Muscle layer of colon (tissue), 2 donors: Measurements from ENCODE around the gene SOX6.

Experiments used
- H3K27ac ChIP-seq: one replicate; pipeline ENCODE4 v1.7.0; 2013; ENCODE audit warnings: low read depth, mild to moderate bottlenecking, low read length, moderate library complexity
- H3K27me3 ChIP-seq, 2 donors: one replicate each; pipeline ENCODE4 v1.7.0; 2013; ENCODE audit warnings: low read length in 2 of 2, mild to moderate bottlenecking in 2 of 2; ENCODE audit not compliant: insufficient read depth in 2 of 2, control insufficient read depth in 1 of 2
- H3K36me3 ChIP-seq: one replicate; pipeline ENCODE4 v1.7.0; 2013; ENCODE audit warnings: mild to moderate bottlenecking, low read length; ENCODE audit not compliant: insufficient read depth
- H3K4me1 ChIP-seq: one replicate; pipeline ENCODE4 v1.7.0; 2013; ENCODE audit warnings: mild to moderate bottlenecking, low read length; ENCODE audit not compliant: insufficient read depth
- H3K4me3 ChIP-seq, 2 donors: one replicate each; pipeline ENCODE4 v1.7.0; 2013; ENCODE audit warnings: low read length in 2 of 2, low read depth in 1 of 2, mild to moderate bottlenecking in 1 of 2, moderate library complexity in 1 of 2
- H3K9ac ChIP-seq: one replicate; pipeline ENCODE4 v1.7.0; 2013; ENCODE audit warnings: low read length
- H3K9me3 ChIP-seq: one replicate; pipeline ENCODE4 v1.7.0; 2013; ENCODE audit warnings: mild to moderate bottlenecking, low read length
- donor health status: abdominal sarcoma.
- donor health status: Adenocarcinoma of cecum.

SOX6 gene

DNA sequence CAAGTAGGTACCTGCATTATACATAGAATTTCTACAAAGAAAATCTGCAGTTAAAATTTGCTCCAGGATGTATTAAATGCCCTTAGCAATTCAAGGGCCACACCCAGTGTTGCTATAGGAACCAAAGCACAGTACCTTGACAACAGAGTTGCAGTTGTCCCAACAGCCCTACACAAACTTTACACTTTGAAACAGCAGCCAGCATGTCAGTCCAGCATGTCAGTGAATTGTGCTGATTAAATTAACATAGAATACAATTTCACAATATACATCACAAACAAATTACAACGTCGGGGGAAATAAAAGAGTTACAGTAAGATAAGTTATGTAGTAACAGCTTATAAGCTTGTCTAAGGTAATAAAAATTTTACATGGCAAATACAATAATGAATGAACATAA lies 389.2 kb downstream of the SOX6 start:
- no peaks in the 10 kb centered on the region for H3K36me3 ChIP-seq
- H3K27ac ChIP-seq, result no peak overlapping the region

GRCh38 chr11:15965562-15966250 lies 390.6 kb downstream of the SOX6 start:
- no peaks in the 10 kb centered on the region for H3K36me3 ChIP-seq
- no peaks in the 10 kb centered on the region for H3K9me3 ChIP-seq
- no peak overlapping the region for H3K27ac ChIP-seq
- H3K9ac ChIP-seq, result no peak overlapping the region
- H3K4me1 ChIP-seq, result peaks cover 26% of the 10 kb centered on the region
- no peaks in the 10 kb centered on the region for H3K27me3 ChIP-seq
- H3K4me3 ChIP-seq, result no peak overlapping the region

More for the DNA sequence above, 389.2 kb downstream of the SOX6 start:
- H3K27me3 ChIP-seq, result no peaks in the 10 kb centered on the region
- no peak overlapping the region for H3K4me3 ChIP-seq
- H3K9ac ChIP-seq, result no peak overlapping the region
- H3K4me1 ChIP-seq, result peaks cover 26% of the 10 kb centered on the region
- no peaks in the 10 kb centered on the region for H3K9me3 ChIP-seq

DNA sequence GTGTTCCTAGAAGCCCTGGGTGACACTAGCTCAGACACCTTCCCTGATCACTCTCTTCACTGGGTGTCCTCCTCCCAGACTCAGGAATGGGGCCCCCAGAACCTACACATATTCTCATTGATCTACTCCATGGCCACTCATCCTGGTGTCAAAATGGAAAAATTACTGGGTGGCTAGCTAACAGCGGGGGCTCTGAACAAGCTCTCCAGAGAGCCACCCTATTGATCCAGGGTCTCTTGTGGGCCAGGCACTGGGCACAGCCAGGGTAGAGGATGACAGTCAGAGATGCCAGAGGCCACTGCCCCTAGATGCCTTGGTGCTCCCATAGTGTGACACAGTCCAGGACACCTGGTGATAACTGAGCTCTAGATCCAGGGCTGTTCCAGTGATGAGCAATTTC lies 393.1 kb downstream of the SOX6 start:
- H3K4me1 ChIP-seq, result peaks cover 10% of the 10 kb centered on the region
- H3K36me3 ChIP-seq, result no peaks in the 10 kb centered on the region
- no peaks in the 10 kb centered on the region for H3K27me3 ChIP-seq
- H3K9me3 ChIP-seq, result no peaks in the 10 kb centered on the region
- no peak overlapping the region for H3K27ac ChIP-seq
- no peak overlapping the region for H3K9ac ChIP-seq
- H3K4me3 ChIP-seq, result no peak overlapping the region

GRCh38 chr11:15958910-15959309 lies 397.4 kb downstream of the SOX6 start:
- H3K27me3 ChIP-seq, result no peaks in the 10 kb centered on the region
- H3K9ac ChIP-seq, result no peak overlapping the region
- H3K4me1 ChIP-seq, result no peaks in the 10 kb centered on the region
- H3K36me3 ChIP-seq, result no peaks in the 10 kb centered on the region
- H3K27ac ChIP-seq, result no peak overlapping the region
- no peak overlapping the region for H3K4me3 ChIP-seq
- no peaks in the 10 kb centered on the region for H3K9me3 ChIP-seq

GRCh38 chr11:15957234-15957633 lies 399.1 kb downstream of the SOX6 start:
- no peaks in the 10 kb centered on the region for H3K27me3 ChIP-seq
- H3K4me1 ChIP-seq, result no peaks in the 10 kb centered on the region
- H3K27ac ChIP-seq, result no peak overlapping the region
- no peaks in the 10 kb centered on the region for H3K9me3 ChIP-seq
- H3K4me3 ChIP-seq, result no peak overlapping the region
- H3K9ac ChIP-seq, result no peak overlapping the region
- H3K36me3 ChIP-seq, result no peaks in the 10 kb centered on the region

DNA sequence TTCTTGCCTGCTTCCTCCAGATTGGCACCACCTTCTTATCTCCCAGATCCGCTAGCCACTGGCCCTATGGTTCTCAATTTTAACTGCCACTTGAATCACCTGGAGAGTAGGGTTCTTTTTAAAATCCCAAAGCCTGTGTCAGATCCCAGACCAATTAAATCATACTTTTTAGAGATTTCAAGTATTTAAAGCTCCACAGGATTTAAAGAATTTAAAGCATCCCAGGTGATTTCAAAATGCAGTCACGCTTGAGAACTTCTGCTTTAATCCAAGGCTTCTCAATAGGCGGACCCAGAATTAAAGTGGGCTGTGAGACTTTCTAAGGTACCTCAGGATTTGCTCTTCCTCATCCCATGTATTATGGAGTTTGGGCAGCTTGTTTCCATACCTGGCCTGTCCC lies 400.0 kb downstream of the SOX6 start:
- H3K4me1 ChIP-seq, result no peaks in the 10 kb centered on the region
- no peaks in the 10 kb centered on the region for H3K36me3 ChIP-seq
- H3K9ac ChIP-seq, result no peak overlapping the region
- H3K4me3 ChIP-seq, result no peak overlapping the region
- no peak overlapping the region for H3K27ac ChIP-seq
- no peaks in the 10 kb centered on the region for H3K27me3 ChIP-seq
- no peaks in the 10 kb centered on the region for H3K9me3 ChIP-seq

DNA sequence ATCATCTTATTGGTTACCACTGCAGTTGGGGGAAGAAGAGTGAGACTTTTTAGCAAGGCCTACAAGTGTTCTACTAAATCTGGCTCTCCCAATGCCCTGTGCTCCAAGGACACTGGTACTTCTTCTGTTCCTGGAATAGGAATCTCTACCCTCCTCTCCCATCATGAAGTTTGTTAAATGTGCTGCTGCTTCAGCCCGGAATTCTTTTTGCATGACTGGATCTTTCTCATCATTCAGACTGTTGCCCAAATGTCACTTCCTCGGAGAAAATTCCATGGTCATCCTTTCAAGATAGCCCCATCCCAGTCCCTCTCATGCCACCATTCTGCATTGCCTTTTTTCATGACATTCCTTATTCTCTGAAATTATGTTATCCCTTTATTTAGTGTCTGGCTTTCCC lies 400.8 kb downstream of the SOX6 start:
- H3K4me1 ChIP-seq, result no peaks in the 10 kb centered on the region
- no peak overlapping the region for H3K27ac ChIP-seq
- H3K36me3 ChIP-seq, result no peaks in the 10 kb centered on the region
- no peaks in the 10 kb centered on the region for H3K27me3 ChIP-seq
- H3K4me3 ChIP-seq, result no peak overlapping the region
- H3K9ac ChIP-seq, result no peak overlapping the region
- H3K9me3 ChIP-seq, result no peaks in the 10 kb centered on the region

GRCh38 chr11:15947681-15948648 lies 408.4 kb downstream of the SOX6 start:
- no peak overlapping the region for H3K27ac ChIP-seq
- H3K4me1 ChIP-seq, result no peaks in the 10 kb centered on the region
- H3K9ac ChIP-seq, result no peak overlapping the region

DNA sequence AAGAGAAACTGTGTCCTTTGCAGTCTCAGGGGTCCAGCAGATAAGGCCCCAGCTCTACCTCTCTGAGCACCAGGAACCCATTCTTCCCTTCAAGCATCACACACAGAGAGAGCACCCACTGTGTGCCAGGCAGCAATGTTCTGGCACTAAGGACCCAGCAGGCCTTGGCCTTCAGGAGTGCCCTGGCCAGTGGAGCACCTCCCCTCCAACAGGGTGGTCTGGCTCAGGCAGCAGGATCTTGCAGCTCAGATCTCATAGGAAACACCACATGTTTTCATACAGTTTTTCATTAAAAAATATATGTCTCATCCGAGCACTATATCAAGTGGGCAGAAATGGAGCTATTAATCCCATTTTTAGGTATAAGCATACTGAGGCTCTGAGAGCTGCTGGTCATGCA lies 410.6 kb downstream of the SOX6 start:
- Histone ChIP-seq H3K27ac (no peak overlapping the region), H3K36me3 (no peaks in the 10 kb centered on the region), H3K9ac (no peak overlapping the region), H3K27me3 (peaks cover 0 to 6% of the 10 kb centered on the region in 2 donors), H3K9me3 (peaks cover 16% of the 10 kb centered on the region), H3K4me1 (no peaks in the 10 kb centered on the region), H3K4me3 (no peak overlapping the region)

More at GRCh38 chr11:15947681-15948648, 408.4 kb downstream of the SOX6 start:
- Histone ChIP-seq H3K27me3 (no peaks in the 10 kb centered on the region), H3K9me3 (peaks cover 16% of the 10 kb centered on the region), H3K4me3 (no peak overlapping the region), H3K36me3 (no peaks in the 10 kb centered on the region)

GRCh38 chr11:15944460-15944859 lies 411.9 kb downstream of the SOX6 start:
- H3K4me3 ChIP-seq, result no peak overlapping the region
- H3K27me3 ChIP-seq, result peaks cover 0 to 6% of the 10 kb centered on the region in 2 donors
- no peaks in the 10 kb centered on the region for H3K4me1 ChIP-seq
- H3K9ac ChIP-seq, result no peak overlapping the region
- peaks cover 16% of the 10 kb centered on the region for H3K9me3 ChIP-seq
- H3K27ac ChIP-seq, result no peak overlapping the region
- H3K36me3 ChIP-seq, result no peaks in the 10 kb centered on the region

DNA sequence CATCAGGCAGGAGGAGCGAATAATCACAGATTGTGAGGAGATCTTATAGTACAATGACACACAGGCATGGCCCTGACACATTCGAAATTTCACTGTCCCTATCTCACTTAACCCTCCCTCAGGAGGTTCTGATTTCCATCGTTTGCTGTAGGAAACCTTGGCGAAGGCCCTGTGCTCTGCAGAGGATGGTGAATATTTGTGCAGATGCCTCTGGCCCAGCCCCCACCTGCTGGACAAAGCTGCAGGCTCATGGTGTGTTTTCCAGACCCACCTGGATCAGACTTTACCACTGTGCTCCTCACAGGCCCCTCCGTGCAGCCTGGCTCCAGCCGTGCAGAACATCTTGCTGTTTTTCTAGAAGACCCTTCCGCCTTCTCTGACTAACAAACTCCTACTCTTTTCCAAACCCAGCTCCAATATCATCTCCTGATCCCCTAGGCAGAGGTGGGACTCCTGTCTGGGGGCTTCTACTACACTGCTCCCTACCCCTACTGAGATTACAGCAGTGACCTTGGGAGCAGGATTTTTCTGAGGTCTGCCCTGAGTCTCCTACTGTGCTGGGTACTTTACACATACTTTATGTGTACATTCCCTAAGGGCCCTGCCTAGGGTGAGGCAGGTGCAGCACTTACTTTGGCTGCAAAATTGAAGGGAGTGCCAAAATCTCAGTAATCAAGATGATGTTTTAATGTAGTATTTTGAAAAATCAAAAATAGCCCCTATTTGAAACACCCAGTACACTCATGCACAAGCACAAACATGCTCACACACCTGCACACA lies 412.7 kb downstream of the SOX6 start:
- Histone ChIP-seq H3K36me3 (no peaks in the 10 kb centered on the region), H3K9me3 (peaks cover 16% of the 10 kb centered on the region), H3K4me1 (no peaks in the 10 kb centered on the region), H3K27me3 (peaks cover 0 to 6% of the 10 kb centered on the region in 2 donors), H3K4me3 (no peak overlapping the region), H3K27ac (no peak overlapping the region), H3K9ac (no peak overlapping the region)
